GM21529 (cell line): ENCODE data around the gene PDGFD.

ENCODE experiments used
- ATAC-seq: cut with Tn5 transposase; IDR thresholded peaks from one replicate; pipeline ENCODE4 v1.9.1; 2021; ENCODE audit not compliant: unreplicated experiment

Gene PDGFD

DNA sequence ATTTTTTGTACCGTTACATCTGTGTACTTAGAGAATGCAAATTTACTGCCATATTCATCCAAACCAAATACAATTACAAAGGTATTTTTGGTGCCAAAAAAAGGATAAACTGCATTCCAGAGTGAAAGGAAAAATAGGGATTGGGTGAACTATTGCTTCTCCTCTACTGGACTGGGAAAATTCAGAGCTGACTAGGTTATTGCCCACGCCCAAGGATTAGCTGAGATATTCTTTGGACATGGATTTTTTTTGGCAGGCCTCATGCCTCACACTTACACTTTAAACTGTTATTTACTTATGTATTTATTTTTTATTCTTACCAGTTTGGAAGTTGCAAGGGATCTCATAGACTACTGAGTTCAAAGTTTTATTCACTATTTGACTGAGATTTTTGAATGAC is 203.8 kb downstream of the PDGFD start:
- no peak for ATAC-seq

DNA sequence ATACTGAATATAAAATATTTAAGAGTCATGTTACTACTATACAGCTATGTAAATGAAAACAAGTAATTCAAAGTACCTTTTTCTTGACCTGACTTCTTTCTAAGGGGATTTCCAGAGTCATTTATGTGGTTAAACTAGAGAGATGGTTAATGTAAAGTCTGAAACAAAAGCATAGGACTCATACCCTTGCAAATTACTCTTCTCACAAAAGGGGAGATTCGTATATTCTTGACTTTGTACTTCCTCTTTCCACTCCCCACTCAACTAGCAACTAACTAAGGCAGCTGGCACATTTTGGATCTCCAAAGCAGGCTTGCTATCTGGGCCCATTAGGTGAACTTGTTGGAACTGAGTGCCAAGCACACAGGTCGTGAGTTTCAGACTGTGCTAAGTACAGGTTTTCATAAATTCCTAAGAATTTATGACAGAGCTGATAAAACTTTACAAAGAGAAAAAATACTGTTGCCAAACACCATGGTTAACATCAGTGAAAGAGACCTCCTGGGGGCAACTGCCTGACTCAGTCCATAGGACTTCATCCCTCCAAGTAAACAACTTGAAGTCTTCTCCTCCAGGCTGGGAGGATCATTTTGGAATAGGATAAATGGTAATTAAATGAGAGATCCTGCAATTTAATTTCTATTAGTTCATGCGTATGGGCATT is 204.5 kb downstream of the PDGFD start:
- ATAC-seq = peak; percentile 99

DNA sequence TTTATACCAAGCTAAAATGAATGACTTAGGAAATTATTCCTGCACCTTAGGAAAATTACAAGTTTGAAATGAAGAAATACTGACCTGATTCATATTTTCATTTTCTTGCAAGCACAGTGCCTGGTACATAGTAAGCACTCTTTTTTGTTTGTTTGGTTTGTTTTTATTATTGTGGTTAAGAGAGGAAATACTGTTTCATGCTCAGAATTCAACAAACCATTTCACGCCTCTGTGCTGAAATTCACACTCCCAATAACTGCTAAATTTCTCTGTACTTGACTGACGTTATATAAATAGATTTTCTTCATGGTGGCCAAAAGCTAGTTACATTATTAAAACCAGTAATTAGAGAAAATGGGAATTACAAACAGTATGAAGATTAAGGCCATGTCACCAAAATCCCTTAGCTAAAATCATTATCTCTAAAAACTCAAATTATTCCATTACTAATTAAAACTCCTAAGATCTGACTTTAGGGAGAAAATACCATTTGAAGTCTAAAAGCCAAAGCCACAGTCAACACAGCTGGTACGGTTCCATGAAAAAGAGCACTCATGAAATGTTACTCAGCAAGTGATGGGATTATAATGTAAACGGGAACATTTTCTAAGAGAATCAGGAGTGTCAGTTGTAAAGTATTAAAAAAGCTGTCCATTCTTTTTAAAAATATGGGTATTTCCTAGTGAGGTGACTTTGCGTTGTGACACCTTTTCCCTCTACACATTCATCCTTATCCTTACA is 205.3 kb downstream of the PDGFD start:
- ATAC-seq = peak; percentile 41

DNA sequence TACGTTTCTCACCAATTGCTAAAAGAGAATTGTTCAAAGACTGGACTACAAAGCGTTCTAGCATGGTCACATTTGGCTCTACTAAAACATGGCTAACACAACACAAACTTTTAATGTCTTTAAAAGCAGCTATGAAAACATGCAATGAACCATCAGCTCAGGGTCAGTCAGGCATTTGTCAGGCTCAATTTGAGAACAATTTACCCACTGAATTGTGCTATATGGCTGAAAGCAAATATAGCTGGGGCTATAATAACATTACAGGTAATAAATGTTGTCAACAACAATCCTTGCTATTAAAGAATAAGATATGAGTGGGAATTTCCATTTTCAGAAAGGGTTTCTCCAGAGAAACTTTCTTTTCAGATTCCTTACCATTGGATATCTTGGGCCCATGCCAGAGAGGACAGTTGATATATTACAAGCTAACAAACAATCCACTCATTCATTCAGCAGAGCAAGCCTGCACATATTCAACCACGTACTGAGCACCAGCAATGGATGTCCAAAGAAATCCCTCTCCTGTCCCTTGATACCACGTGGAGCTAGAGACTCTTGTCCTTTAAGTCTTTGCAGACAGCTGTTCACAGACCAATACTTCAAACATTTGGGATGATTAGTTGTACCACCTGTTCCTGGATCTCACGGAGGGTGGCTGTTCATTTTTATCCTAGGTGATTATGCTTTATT is 210.0 kb downstream of the PDGFD start:
- ATAC-seq = no peak

DNA sequence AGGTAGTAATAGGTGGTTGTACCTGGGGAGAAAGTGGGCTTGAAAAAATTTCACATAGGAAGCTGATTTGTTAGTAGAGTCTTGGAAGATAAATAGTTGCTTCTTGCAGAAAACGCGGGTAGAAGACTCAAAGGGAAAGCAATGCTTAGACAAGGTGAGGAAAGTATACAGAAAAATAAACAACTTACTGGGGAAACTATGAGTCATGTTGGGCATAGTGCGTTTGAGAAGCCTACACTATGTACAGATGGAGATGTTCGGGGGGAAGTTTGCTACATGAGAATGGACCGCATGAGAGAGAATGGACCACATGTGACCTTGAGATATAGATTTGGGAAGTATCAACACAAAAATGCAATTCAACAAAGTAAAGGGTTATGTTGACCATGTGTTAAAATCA is 214.2 kb downstream of the PDGFD start:
- ATAC-seq = no peak

DNA sequence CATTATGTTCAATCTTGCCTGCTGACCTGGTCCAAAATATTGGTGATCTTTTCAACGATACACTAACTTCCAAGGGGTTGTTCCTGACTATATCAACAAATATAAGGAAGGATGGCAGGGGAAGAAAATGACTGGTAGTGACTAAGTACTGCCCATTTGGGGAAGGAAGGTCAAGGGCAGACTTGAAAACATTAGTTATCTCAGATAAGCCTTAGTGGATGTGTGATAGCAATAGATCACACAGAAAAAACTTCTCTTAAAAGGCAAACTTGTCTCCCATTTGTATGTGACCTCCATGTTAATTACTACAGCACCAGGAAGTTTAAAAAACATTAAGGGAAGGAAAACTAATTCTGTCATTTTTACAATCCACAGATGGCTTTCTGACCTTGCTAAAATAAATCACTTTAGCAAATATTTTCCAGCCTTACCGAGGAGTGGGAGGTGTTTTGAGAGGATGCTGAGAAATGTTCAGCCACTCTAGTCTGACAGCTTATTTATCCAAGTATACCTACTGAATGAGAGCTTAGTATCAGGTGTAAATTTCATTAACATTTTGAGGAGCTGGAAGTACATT is 215.7 kb downstream of the PDGFD start:
- ATAC-seq = no peak

DNA sequence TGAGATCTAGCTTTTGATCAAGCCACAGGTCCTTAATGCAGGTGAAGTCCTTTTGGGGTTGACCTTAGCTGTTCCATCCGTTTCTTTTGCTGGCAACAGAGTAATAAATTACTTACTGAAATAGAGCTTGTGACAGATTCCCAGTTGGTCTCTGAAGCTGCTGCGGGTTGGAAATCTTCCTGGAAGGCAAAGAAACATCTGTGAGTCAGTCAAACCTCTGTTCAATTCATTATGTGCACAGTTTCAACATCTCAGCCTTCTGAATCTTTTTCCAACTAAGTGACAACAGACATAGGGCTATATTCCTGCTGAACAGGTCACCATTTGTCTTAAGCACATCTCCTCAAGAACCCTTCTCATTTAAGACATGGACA is 216.4 kb downstream of the PDGFD start:
- no peak for ATAC-seq

DNA sequence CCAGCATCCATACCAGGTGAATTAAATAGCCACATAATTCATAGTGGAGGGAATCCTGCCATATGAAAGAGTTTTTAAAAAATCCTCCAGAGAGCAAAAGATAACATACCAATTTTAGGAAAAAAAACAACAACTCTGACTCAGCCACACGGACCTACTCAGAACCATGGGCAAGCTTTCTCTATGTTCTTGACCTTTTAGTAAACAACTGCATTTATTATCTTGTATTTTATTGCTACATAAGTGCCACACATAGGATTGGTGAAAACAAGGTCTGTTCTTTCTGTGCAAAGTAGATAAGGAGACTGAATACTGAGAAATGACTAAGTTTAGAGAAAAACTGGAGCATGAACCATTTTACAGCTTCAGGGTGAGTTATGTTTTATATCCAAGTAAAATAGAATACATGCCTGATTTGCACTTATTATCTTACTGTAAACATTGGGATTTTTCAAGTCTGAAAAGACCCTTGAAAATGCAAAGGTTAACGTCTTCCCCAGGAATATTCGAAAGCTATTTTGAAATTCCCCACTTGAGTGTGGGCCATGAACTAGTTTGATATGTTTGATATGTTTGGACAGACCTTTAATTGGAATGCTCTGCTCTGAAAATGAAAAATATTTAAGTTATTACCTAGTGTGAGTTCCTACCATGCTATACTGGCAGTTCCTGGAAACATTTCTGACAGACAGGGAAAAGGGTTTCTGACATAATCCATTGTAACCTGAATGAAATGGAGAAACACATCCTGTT is 217.0 kb downstream of the PDGFD start:
- ATAC-seq = no peak

DNA sequence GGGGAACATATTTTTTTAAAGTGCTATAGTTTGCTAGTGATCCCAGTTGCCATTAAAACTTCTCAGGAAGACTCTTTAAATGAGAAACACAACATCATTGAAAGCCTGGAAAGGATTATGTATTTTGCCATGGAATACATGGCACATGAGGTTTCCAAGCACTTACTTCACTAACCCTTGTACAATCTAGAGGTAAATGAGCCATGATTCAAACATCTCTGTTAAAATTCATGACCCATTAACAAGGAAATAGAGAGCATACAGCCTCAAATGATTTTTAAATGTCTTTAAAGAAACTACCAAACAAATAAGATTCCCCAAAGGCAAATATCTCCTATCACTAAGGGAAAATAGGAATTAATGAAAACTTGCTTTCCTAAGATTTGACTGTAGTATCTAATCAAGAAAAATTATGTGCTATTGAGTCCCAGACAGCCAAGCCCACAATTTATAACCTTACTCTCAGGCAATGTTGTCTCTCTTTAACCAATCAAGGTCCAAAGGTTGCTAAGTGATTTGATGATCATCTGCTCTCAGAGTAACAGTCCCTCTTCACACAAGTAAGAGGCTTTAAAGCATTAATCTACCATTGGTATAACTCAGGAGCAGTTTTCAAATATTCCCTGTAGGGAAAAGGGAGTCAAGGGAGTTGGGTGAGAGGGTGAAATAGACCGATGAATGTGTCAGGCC is 219.6 kb downstream of the PDGFD start:
- ATAC-seq = no peak

DNA sequence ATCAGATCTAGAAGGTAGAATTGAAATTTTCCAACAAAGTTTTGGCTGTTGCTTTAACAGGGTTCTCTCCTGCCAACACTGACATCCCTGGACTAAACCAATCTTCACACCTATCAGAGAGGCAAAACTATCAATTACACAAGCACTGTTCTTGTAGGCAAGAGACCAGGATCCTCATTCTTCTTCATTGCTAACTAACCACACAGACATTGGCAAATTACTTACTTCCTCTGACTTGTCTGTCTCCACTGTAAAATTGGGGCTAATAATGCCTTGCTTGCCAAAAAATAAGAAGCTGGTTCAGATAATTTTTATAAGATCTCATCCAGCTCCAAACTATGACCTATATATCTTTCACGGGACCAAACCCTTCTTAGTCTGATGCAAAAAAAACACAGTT is 221.3 kb downstream of the PDGFD start:
- no peak for ATAC-seq

DNA sequence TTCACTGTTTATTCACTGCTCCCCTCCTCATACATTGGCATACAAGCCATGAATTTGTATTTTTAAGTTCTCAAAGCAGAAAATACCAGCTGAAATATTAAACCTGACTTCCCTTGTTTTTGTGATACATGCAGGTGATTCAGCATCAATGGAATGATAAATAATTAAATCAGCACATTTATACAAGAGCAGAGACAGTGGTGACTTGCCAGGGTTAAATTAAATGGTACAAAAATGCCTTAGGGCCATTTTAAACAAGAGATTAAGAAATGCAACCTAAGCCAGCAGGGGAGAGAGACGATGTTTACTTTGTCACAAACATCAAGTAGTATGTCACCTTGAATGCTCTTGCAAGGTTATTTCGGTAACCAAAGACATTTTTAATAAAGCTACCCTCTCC is 223.4 kb downstream of the PDGFD start:
- no peak for ATAC-seq

DNA sequence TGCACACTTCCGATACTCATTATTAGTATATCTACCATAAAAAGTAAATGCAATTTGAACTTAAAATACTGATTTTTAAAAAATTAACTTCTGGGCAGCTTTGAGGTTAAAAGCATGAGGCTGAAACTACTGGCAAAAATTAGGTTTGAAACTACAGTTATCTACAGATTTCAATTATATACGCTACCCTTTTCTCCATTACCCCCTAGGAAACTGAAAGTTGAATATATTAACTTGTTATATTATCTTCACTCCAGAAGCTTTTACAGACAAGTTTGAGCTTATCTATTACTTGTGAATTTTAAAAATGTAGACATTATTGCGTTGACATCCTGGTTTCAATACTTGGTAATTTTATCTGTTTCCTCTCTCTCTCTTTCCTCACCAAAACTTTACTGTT is 224.3 kb downstream of the PDGFD start:
- ATAC-seq = no peak

DNA sequence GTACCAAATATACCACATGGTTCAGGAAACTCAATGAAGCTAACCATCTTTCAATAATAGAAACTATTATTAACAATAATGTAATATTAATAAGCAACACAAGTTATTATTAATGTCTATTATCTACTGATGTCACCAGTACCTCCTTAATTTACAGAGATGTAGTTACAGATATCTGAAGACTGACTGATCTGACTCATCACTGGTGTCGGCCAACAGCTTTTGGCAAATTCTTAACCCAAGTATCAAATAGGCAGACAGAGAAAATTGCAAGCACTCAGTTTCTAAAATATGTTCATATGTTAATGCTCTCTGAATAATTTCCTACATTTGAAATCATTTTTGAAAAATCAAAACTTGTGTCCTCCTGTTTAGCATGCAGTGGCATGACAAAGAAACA is 227.9 kb downstream of the PDGFD start:
- ATAC-seq = peak; percentile 55

DNA sequence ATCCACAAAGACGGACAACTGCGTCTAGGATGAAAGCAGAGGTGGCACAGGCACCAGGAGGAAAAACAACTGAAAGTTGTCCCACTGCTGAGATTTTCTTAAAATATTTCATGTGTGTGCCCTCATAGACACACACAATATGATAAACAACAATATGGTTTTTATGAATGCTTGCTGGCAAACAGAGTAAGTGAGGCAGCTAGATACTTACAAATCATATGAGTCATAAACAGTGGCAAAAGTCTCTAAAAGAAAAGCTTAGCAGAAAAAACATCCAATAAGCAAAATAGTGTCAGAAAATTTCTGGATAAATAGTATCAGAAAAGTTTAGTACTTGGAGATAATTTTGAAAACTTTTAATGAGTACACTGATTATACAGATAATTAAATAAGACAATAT is 228.7 kb downstream of the PDGFD start:
- ATAC-seq = no peak

DNA sequence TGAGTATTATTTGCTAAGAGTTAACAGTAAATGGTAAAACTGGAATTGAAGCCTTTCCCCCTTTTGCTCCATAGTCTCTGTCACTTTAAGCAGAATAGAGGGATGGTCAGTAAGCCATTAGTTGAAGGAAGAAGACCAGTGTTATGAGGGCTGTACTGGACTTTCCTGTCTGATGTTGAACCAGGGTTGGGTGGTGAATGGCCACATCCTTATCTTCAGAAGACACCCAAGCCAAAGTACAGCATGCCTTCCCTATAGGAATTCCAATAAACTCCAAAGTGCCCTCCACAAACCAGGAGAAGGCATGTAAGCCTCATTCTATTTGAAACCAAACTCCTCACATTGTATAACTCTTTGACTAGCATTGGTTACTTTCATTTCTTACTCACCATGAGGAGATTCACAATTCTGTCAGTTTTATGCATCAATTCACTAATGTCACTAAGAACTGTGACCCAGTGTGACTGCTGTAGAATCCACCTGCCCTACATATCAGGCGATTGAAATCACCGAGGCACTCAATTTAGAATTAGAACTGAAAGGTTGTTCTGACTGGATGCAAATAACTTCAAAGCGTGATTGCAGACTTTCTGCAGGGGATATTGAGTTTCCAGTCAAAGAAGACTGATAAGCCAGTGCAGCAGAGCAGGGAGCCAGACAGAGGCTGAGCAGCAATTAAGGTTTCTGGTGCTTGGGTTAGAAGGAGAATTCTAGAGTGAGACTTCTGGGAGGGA is 234.6 kb downstream of the PDGFD start:
- peak; percentile 92 for ATAC-seq

DNA sequence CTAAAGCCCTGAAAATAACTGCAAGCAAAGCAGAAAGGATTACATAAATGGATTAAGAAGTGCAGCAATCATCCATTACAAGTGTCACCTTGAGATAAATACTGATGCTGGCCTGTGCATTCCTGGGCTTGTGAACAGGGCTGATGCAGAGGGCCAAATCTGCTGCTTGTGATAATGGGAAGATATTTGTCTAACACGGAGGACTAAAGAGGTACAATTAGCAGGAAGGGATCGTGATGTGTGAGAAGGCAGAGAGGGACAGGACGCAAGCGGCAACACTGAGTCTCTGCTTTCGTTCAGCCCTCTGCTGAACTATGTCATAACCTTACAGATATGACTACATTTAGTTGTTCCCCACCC is 235.2 kb downstream of the PDGFD start:
- no peak for ATAC-seq

DNA sequence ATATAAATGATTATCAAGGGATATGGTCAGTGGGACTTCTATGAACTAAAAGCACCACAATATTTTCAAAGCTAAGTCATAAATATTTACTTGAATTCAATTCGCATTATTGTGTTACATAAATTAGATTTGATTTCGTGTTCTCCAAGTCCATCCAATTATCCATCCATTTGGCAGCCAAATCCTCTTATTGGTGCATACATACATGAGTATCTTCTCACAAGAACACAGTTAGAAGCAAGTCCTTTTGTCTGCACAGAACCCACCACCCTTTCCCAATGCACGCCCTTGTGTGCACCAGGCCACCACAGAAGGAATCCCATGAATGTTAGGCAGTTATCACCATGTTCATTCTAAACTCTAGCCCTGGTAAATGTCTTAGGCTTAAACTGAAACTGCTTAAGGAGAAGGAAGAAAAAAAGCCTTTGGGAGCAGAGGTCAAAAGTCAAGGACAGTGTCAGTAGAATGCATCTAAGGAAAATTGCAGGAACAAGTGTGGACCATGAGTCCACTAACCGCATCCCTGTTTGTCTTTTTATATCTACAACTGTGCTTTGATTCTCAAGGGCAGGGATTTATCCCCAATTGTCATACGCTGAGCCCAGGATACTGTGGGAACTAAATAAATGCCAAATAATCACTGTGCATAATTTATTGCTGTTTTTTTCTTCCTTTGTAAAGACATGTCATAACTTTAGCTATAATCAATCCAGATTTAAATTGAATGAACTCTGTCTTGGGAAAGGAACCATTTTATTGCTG is 235.7 kb downstream of the PDGFD start:
- ATAC-seq = no peak

DNA sequence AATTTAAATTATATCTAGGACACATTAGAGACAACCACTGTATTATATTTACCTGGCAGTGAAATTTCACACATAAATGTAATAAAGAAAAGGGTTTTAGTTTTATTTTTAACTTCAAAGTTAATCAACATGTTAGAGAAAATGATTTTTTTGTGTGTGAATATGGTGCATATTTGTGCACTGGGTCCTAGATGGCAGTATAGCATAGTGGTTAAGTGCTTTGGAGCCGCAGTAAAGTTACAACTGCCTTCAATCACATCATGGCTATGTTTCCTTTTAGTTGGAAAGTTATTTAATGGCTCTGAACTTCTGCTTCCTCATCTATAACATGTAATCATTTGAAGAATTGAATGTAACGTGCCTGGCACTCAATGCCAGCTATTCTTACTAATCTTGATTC is 236.4 kb downstream of the PDGFD start:
- no peak for ATAC-seq

DNA sequence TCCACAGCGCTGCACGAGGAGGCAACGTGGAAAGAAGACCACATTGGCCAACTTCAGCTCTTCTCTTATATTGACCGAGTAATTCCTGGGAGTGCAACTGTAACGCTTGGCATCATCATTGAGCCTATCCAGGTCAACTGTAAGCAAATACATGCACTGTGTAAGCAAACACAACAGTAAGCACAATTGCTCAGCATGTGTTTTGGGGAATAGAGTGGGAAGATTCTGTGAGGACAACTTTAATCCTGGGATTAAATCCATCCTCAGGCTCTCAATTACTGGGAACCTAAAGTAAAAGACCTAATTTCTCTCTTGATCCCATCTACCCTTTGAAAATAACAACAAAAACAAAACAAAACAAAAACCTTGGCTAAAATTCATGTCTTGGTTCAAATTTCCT is 237.0 kb downstream of the PDGFD start:
- no peak for ATAC-seq
